ENCODE measurements around the gene KLHL36.
"Not testable (repeated sequence)": the region's sequence is repeated elsewhere in the genome, so short reads cannot be mapped to it uniquely, and the experiment has no call there.

Gene KLHL36

DNA sequence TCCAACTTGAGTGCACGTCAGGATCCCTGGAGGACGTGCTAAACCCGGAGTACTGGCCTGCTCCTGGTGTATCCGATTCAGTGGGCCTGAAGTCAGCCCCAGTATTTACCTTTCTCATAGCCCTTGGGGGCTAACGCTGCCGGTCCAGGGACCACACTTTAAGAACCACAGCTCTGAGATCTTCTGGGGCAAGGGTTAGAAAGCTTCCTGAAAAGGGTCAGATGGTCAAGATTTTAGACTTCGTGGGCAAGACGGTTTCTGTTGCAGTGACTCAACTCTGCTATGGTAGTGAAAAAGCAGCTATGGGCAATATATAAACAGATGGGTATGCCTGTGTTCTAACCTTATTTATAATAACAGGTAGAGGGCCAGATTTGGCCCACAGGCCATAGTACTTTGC lies 36.9 kb downstream of the KLHL36 start:
- Histone ChIP-seq H3K36me3 (ENCODE audit: control insufficient read depth, insufficient read depth, low read length) (no peaks in the 10 kb centered on the region), H3K9me3 (ENCODE audit: control insufficient read depth, low read length) (peaks cover 9% of the 10 kb centered on the region), H3K27ac (ENCODE audit: low read depth, low read length, severe bottlenecking) (no peak overlapping the region), H3K4me3 (ENCODE audit: extremely low read depth, insufficient read depth, low read length, poor library complexity, severe bottlenecking) (no peak overlapping the region), H3K4me1 (ENCODE audit: control insufficient read depth, insufficient read depth, low read length, poor library complexity, severe bottlenecking) (no peaks in the 10 kb centered on the region)
- 80 to 99% methylated on average over 6 to 7 of the region's 8 CpGs for WGBS, 2 experiments (ENCODE audit: insufficient coverage in 2 of 2)

- peaks cover 9% of the 10 kb centered on the region for H3K9me3 ChIP-seq (ENCODE audit: control insufficient read depth, low read length)
- 88 to 95% methylated on average over 6 of the region's 6 CpGs for WGBS, 2 experiments (ENCODE audit: insufficient coverage in 2 of 2)
- H3K36me3 ChIP-seq (ENCODE audit: control insufficient read depth, insufficient read depth, low read length): no peaks in the 10 kb centered on the region
- H3K27ac ChIP-seq (ENCODE audit: low read depth, low read length, severe bottlenecking): no peak overlapping the region
- H3K4me3 ChIP-seq (ENCODE audit: extremely low read depth, insufficient read depth, low read length, poor library complexity, severe bottlenecking): no peak overlapping the region
- H3K4me1 ChIP-seq (ENCODE audit: control insufficient read depth, insufficient read depth, low read length, poor library complexity, severe bottlenecking): no peaks in the 10 kb centered on the region
Observed at GRCh38 chr16:84686707-84687298, 38.5 kb downstream of the KLHL36 start.

DNA sequence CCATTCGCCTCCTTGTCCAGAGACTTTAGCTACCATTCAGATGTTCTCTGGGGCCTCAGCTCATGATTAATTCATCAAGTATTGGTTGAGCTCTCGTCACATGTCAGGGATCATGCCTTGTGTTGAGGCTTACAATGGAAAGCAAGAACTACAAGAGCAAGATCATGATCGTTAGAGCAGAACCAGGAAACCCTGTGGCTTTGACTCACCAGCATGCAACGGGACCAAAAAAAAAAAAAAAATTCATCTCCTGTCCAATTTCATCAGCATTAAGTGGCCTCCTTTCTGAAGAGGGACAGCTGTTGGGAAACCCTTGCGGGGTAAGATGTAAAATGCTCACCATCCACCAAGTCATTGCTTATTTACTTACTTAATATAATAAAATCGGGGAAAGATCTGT lies 39.4 kb downstream of the KLHL36 start:
- no peaks in the 10 kb centered on the region for H3K36me3 ChIP-seq (ENCODE audit: control insufficient read depth, insufficient read depth, low read length)
- WGBS, 2 experiments (ENCODE audit: insufficient coverage in 2 of 2): 91 to 92% methylated on average over 3 to 4 of the region's 6 CpGs
- H3K9me3 ChIP-seq (ENCODE audit: control insufficient read depth, low read length): peaks cover 9% of the 10 kb centered on the region
- no peak overlapping the region for H3K27ac ChIP-seq (ENCODE audit: low read depth, low read length, severe bottlenecking)
- no peak overlapping the region for H3K4me3 ChIP-seq (ENCODE audit: extremely low read depth, insufficient read depth, low read length, poor library complexity, severe bottlenecking)
- no peaks in the 10 kb centered on the region for H3K4me1 ChIP-seq (ENCODE audit: control insufficient read depth, insufficient read depth, low read length, poor library complexity, severe bottlenecking)

GRCh38 chr16:84688163-84688562 lies 39.9 kb downstream of the KLHL36 start:
- not testable (repeated sequence) for H3K27ac ChIP-seq (ENCODE audit: low read depth, low read length, severe bottlenecking); H3K4me1 ChIP-seq (ENCODE audit: control insufficient read depth, insufficient read depth, low read length, poor library complexity, severe bottlenecking); H3K36me3 ChIP-seq (ENCODE audit: control insufficient read depth, insufficient read depth, low read length); H3K4me3 ChIP-seq (ENCODE audit: extremely low read depth, insufficient read depth, low read length, poor library complexity, severe bottlenecking); H3K9me3 ChIP-seq (ENCODE audit: control insufficient read depth, low read length)
- WGBS, 2 experiments (ENCODE audit: insufficient coverage in 2 of 2): 91 to 95% methylated on average over 1 to 4 of the region's 4 CpGs

DNA sequence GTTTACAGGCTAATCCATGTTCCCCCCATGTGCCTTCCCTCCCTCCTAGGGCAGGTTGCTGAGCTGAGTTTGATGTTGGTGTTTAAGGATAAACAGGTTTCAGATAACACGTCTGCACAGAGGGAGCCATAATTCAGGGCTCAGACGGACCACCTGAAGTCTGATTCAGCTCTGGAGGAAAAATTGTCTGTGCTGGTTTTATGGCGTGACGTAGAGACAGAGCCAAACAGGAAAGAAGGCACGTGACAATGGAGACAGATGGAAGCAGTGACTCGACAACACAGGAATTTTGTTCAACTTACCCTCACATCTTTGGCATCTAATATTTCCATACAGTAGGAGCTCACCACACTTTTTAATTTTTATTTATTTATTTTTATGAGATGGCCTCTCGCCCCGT lies 40.8 kb downstream of the KLHL36 start:
- Histone ChIP-seq H3K4me1 (ENCODE audit: control insufficient read depth, insufficient read depth, low read length, poor library complexity, severe bottlenecking) (no peaks in the 10 kb centered on the region), H3K9me3 (ENCODE audit: control insufficient read depth, low read length) (peaks cover 9% of the 10 kb centered on the region), H3K27ac (ENCODE audit: low read depth, low read length, severe bottlenecking) (no peak overlapping the region), H3K4me3 (ENCODE audit: extremely low read depth, insufficient read depth, low read length, poor library complexity, severe bottlenecking) (no peak overlapping the region), H3K36me3 (ENCODE audit: control insufficient read depth, insufficient read depth, low read length) (no peaks in the 10 kb centered on the region)
- whole genome bisulfite sequencing, 2 experiments (ENCODE audit: insufficient coverage in 2 of 2): 96 to 97% methylated on average over 2 to 5 of the region's 8 CpGs

GRCh38 chr16:84690088-84690819 lies 41.9 kb downstream of the KLHL36 start:
- 100% methylated on average over 1 to 5 of the region's 6 CpGs for WGBS, 2 experiments (ENCODE audit: insufficient coverage in 2 of 2)

GRCh38 chr16:84692451-84693214 lies 44.3 kb downstream of the KLHL36 start:
- Histone ChIP-seq H3K27ac (ENCODE audit: low read depth, low read length, severe bottlenecking) (no peak overlapping the region), H3K4me1 (ENCODE audit: control insufficient read depth, insufficient read depth, low read length, poor library complexity, severe bottlenecking) (no peaks in the 10 kb centered on the region), H3K9me3 (ENCODE audit: control insufficient read depth, low read length) (peaks cover 7% of the 10 kb centered on the region), H3K4me3 (ENCODE audit: extremely low read depth, insufficient read depth, low read length, poor library complexity, severe bottlenecking) (no peak overlapping the region), H3K36me3 (ENCODE audit: control insufficient read depth, insufficient read depth, low read length) (no peaks in the 10 kb centered on the region)
- WGBS, 2 experiments (ENCODE audit: insufficient coverage in 2 of 2): 90 to 96% methylated on average over 5 to 6 of the region's 6 CpGs

More at GRCh38 chr16:84690088-84690819, 41.9 kb downstream of the KLHL36 start:
- Histone ChIP-seq H3K27ac (ENCODE audit: low read depth, low read length, severe bottlenecking) (no peak overlapping the region), H3K36me3 (ENCODE audit: control insufficient read depth, insufficient read depth, low read length) (no peaks in the 10 kb centered on the region), H3K9me3 (ENCODE audit: control insufficient read depth, low read length) (peaks cover 9% of the 10 kb centered on the region), H3K4me3 (ENCODE audit: extremely low read depth, insufficient read depth, low read length, poor library complexity, severe bottlenecking) (no peak overlapping the region), H3K4me1 (ENCODE audit: control insufficient read depth, insufficient read depth, low read length, poor library complexity, severe bottlenecking) (no peaks in the 10 kb centered on the region)

- H3K4me1 ChIP-seq (ENCODE audit: control insufficient read depth, insufficient read depth, low read length, poor library complexity, severe bottlenecking); H3K36me3 ChIP-seq (ENCODE audit: control insufficient read depth, insufficient read depth, low read length); H3K27ac ChIP-seq (ENCODE audit: low read depth, low read length, severe bottlenecking); H3K9me3 ChIP-seq (ENCODE audit: control insufficient read depth, low read length); H3K4me3 ChIP-seq (ENCODE audit: extremely low read depth, insufficient read depth, low read length, poor library complexity, severe bottlenecking): not testable (repeated sequence)
- 100% methylated on average over 1 of the region's 10 CpGs; no CpG with 5 or more reads in 1 of the 2 experiments for WGBS, 2 experiments (ENCODE audit: insufficient coverage in 2 of 2)
Observed at GRCh38 chr16:84693869-84694268, 45.6 kb downstream of the KLHL36 start.

GRCh38 chr16:84694980-84695379 lies 46.7 kb downstream of the KLHL36 start:
- Histone ChIP-seq H3K27ac (ENCODE audit: low read depth, low read length, severe bottlenecking) (no peak overlapping the region), H3K4me3 (ENCODE audit: extremely low read depth, insufficient read depth, low read length, poor library complexity, severe bottlenecking) (no peak overlapping the region)
- WGBS, 2 experiments (ENCODE audit: insufficient coverage in 2 of 2): 82 to 100% methylated on average over 2 of the region's 2 CpGs

GRCh38 chr16:84699147-84699711 lies 50.9 kb downstream of the KLHL36 start:
- Histone ChIP-seq H3K4me3 (ENCODE audit: extremely low read depth, insufficient read depth, low read length, poor library complexity, severe bottlenecking) (peak overlapping the region; percentile 96), H3K9me3 (ENCODE audit: control insufficient read depth, low read length) (no peaks in the 10 kb centered on the region), H3K4me1 (ENCODE audit: control insufficient read depth, insufficient read depth, low read length, poor library complexity, severe bottlenecking) (no peaks in the 10 kb centered on the region), H3K36me3 (ENCODE audit: control insufficient read depth, insufficient read depth, low read length) (no peaks in the 10 kb centered on the region), H3K27ac (ENCODE audit: low read depth, low read length, severe bottlenecking) (no peak overlapping the region)
- 30 to 34% methylated on average over 22 to 29 of the region's 29 CpGs for WGBS, 2 experiments (ENCODE audit: insufficient coverage in 2 of 2)

More at GRCh38 chr16:84694980-84695379, 46.7 kb downstream of the KLHL36 start:
- H3K4me1 ChIP-seq (ENCODE audit: control insufficient read depth, insufficient read depth, low read length, poor library complexity, severe bottlenecking): no peaks in the 10 kb centered on the region
- H3K36me3 ChIP-seq (ENCODE audit: control insufficient read depth, insufficient read depth, low read length): no peaks in the 10 kb centered on the region
- no peaks in the 10 kb centered on the region for H3K9me3 ChIP-seq (ENCODE audit: control insufficient read depth, low read length)
